HFF-Myc (cell line): ENCODE data around the gene CAPNS2.

Source experiments
- DNase-seq: peaks from one replicate; pipeline ENCODE4 v3.0.0-alpha.2; 2011; ENCODE audit warnings: low read depth; ENCODE audit errors: extremely low read depth
- H3K4me3 ChIP-seq: replicated peaks from 2 replicates; pipeline ENCODE4 v1.5.1; 2011; ENCODE audit warnings: low read depth, mild to moderate bottlenecking, control low read depth, low read length
- CTCF ChIP-seq: IDR thresholded peaks from 2 replicates; pipeline ENCODE4 v1.5.1; 2012; ENCODE audit warnings: mild to moderate bottlenecking, low read depth, low read length, control low read depth; ENCODE audit errors: missing control alignments

The CAPNS2 gene

GRCh38 chr16:55563797-55564196 is 2.7 kb upstream of the CAPNS2 start:
- no peak overlapping the region for H3K4me3 ChIP-seq
- DNase-seq = no peak
- no peak for TF ChIP-seq CTCF

GRCh38 chr16:55565086-55565485 is 1.4 kb upstream of the CAPNS2 start:
- DNase-seq = no peak
- no peak for TF ChIP-seq CTCF
- no peak overlapping the region for H3K4me3 ChIP-seq

- no peak for DNase-seq
- no peak overlapping the region for H3K4me3 ChIP-seq
- no peak for TF ChIP-seq CTCF
Observed at GRCh38 chr16:55567382-55567781, 898 bp downstream of the CAPNS2 start.

GRCh38 chr16:55568207-55568606 is 1.7 kb downstream of the CAPNS2 start:
- no peak overlapping the region for H3K4me3 ChIP-seq
- no peak for DNase-seq
- no peak for TF ChIP-seq CTCF

GRCh38 chr16:55569025-55569424 is 2.5 kb downstream of the CAPNS2 start:
- no peak for DNase-seq
- H3K4me3 ChIP-seq = no peak overlapping the region
- no peak for TF ChIP-seq CTCF

GRCh38 chr16:55570159-55570558 is 3.7 kb downstream of the CAPNS2 start:
- TF ChIP-seq CTCF = no peak
- DNase-seq = no peak
- no peak overlapping the region for H3K4me3 ChIP-seq

- DNase-seq = no peak
- H3K4me3 ChIP-seq = no peak overlapping the region
- TF ChIP-seq CTCF = no peak
Observed at GRCh38 chr16:55571191-55571897, 4.9 kb downstream of the CAPNS2 start.
